HEK293 (cell line): Measurements from ENCODE around the gene KAT14.
"Not testable (repeated sequence)": the region's sequence is repeated elsewhere in the genome, so short reads cannot be mapped to it uniquely, and the experiment has no call there.

Experiments used
- CTCF ChIA-PET: fragments of 350-600 bp; formaldehyde crosslinking; extraction: SDS; loops from one replicate; lab custom pipeline; 2021; ENCODE audit warnings: antibody characterized with exemption; lab: Yijun Ruan, JAX
- POLR2A ChIA-PET: fragments of 300-600 bp; formaldehyde crosslinking; extraction: SDS; loops from one replicate; lab custom pipeline; 2020; ENCODE audit warnings: antibody characterized with exemption, inconsistent platforms; lab: Yijun Ruan, JAX
- H3K27ac ChIP-seq: fragments of 200-500 bp; sonication (Bioruptor generic); 2 replicates; pipeline ENCODE4 v1.5.1; 2014; ENCODE audit warnings: low read depth, low read length, control low read depth, inconsistent platforms; ENCODE audit errors: extremely low read depth
- H3K36me3 ChIP-seq, 2 experiments: fragments of 200-500 bp in 1 of 2; sonication (Bioruptor generic) in 1 of 2; 1 replicate in 1 of 2; 2 replicates in 1 of 2; pipeline ENCODE4 v1.5.1; 2014 to 2017; ENCODE audit warnings: inconsistent platforms in 2 of 2, low read length in 2 of 2; ENCODE audit not compliant: control insufficient read depth in 2 of 2, insufficient read depth in 1 of 2
- H3K4me1 ChIP-seq: fragments of 200-500 bp; sonication (Bioruptor generic); 2 replicates; pipeline ENCODE4 v1.5.1; 2014; ENCODE audit warnings: mild to moderate bottlenecking, low read length, inconsistent platforms; ENCODE audit not compliant: control insufficient read depth, insufficient read depth
- H3K4me3 ChIP-seq: 2 replicates; pipeline ENCODE4 v1.5.1; 2011; ENCODE audit warnings: low read depth, mild to moderate bottlenecking, control low read depth, low read length, moderate library complexity
- H3K9me3 ChIP-seq: fragments of 200-500 bp; sonication (Bioruptor generic); 2 replicates; pipeline ENCODE4 v1.5.1; 2014; ENCODE audit warnings: low read depth, low read length, inconsistent platforms; ENCODE audit not compliant: control insufficient read depth, insufficient read depth
- BCL11B ChIP-seq: fragments of 450-650 bp; formaldehyde crosslinking; IDR thresholded peaks from 2 replicates; pipeline ENCODE4 v1.5.1; 2016; ENCODE audit warnings: low read depth, missing biosample characterization, missing genetic modification characterization
- ZNF133 ChIP-seq: fragments of 450-650 bp; formaldehyde crosslinking; IDR thresholded peaks from 2 replicates; pipeline ENCODE4 v1.5.1; 2016; ENCODE audit warnings: missing biosample characterization, missing genetic modification characterization
- ZNF138 ChIP-seq: fragments of 450-650 bp; formaldehyde crosslinking; IDR thresholded peaks from 2 replicates; pipeline ENCODE4 v1.5.1; 2016; ENCODE audit warnings: missing biosample characterization, missing genetic modification characterization, borderline replicate concordance
- ZNF140 ChIP-seq: fragments of 450-650 bp; formaldehyde crosslinking; IDR thresholded peaks from 2 replicates; pipeline ENCODE4 v1.5.1; 2016; ENCODE audit warnings: missing biosample characterization, missing genetic modification characterization
- ZNF366 ChIP-seq: fragments of 450-650 bp; formaldehyde crosslinking; conservative IDR thresholded peaks from 2 replicates; pipeline ENCODE4 v1.5.1; 2016; ENCODE audit warnings: missing biosample characterization, missing genetic modification characterization
- ZNF530 ChIP-seq: fragments of 450-650 bp; formaldehyde crosslinking; IDR thresholded peaks from 2 replicates; pipeline ENCODE4 v1.5.1; 2016; ENCODE audit warnings: low read depth, missing biosample characterization, missing genetic modification characterization
- ZNF544 ChIP-seq: fragments of 450-650 bp; formaldehyde crosslinking; IDR thresholded peaks from 2 replicates; pipeline ENCODE4 v1.5.0; 2017; ENCODE audit warnings: missing biosample characterization, missing genetic modification characterization
- ZNF596 ChIP-seq: fragments of 450-650 bp; IDR thresholded peaks from 2 replicates; pipeline ENCODE4 v1.5.0; 2018; ENCODE audit warnings: missing biosample characterization, mild to moderate bottlenecking, missing genetic modification characterization, moderate library complexity
- ZNF610 ChIP-seq: fragments of 450-650 bp; formaldehyde crosslinking; IDR thresholded peaks from 2 replicates; pipeline ENCODE4 v1.5.1; 2016; ENCODE audit warnings: missing biosample characterization, missing genetic modification characterization, borderline replicate concordance
- ZNF785 ChIP-seq: fragments of 450-650 bp; formaldehyde crosslinking; IDR thresholded peaks from 2 replicates; pipeline ENCODE4 v1.5.1; 2016; ENCODE audit warnings: missing biosample characterization, missing genetic modification characterization
- ZXDB ChIP-seq: fragments of 450-650 bp; formaldehyde crosslinking; IDR thresholded peaks from 2 replicates; pipeline ENCODE4 v1.5.1; 2016; ENCODE audit warnings: missing biosample characterization, missing genetic modification characterization
- TF ChIP-seq, protein P1 (sequence below): fragments of 450-650 bp; formaldehyde crosslinking; IDR thresholded peaks from 2 replicates; pipeline ENCODE4 v1.5.1; 2016; ENCODE audit warnings: missing biosample characterization, missing genetic modification characterization
- TF ChIP-seq, protein P2 (sequence below): fragments of 450-650 bp; formaldehyde crosslinking; conservative IDR thresholded peaks from 2 replicates; pipeline ENCODE4 v1.5.1; 2016; ENCODE audit warnings: low read depth, missing biosample characterization, missing genetic modification characterization
- TF ChIP-seq, protein P3 (sequence below): fragments of 450-650 bp; formaldehyde crosslinking; IDR thresholded peaks from 2 replicates; pipeline ENCODE4 v1.5.1; 2017; ENCODE audit warnings: missing biosample characterization, mild to moderate bottlenecking, missing genetic modification characterization, moderate library complexity

KAT14 gene

DNA sequence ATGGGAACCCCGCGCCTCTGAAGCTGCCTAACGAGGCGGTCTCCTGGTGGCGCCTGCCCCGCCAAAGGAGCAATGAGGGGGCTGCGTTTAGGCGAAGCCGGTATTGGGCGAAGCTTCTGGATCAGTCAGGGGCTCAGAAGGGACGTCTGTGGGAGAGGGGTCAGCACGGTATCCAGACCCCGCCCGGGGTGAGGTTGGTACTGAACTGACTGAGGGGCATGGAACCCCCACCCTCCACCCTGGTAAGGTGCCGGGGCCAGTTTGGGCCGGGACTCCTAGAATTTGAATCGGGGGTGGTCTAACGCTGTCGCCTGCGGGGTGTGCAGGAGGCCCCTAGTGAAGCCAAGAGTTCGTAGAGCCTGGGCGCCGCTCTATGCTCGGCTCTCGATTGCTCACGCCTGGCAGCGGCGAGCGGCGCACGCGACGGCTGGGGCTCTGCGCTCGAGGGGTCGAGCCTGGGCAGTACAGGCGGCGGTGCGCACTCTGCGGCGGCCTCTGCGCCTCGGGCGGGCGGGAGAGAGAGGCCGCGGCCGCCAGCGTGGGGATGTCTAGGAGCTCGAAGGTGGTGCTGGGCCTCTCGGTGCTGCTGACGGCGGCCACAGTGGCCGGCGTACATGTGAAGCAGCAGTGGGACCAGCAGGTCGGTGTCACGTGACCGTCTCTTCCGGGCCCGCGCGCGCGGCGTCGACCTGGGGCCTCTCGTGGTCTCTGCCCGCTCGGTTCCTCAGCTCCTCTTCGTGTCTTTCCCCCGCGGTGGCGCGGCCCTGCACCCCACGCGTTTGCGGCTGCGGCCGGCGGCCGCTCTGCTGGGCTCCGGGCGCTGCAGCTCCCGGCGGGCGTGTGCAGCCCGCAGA, at the start of gene KAT14, which contains the start of gene PET117 (continued):
- TF ChIP-seq, protein P1, sequence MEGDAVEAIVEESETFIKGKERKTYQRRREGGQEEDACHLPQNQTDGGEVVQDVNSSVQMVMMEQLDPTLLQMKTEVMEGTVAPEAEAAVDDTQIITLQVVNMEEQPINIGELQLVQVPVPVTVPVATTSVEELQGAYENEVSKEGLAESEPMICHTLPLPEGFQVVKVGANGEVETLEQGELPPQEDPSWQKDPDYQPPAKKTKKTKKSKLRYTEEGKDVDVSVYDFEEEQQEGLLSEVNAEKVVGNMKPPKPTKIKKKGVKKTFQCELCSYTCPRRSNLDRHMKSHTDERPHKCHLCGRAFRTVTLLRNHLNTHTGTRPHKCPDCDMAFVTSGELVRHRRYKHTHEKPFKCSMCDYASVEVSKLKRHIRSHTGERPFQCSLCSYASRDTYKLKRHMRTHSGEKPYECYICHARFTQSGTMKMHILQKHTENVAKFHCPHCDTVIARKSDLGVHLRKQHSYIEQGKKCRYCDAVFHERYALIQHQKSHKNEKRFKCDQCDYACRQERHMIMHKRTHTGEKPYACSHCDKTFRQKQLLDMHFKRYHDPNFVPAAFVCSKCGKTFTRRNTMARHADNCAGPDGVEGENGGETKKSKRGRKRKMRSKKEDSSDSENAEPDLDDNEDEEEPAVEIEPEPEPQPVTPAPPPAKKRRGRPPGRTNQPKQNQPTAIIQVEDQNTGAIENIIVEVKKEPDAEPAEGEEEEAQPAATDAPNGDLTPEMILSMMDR (tag by site-specific recombination): no peak
- TF ChIP-seq, protein P2, sequence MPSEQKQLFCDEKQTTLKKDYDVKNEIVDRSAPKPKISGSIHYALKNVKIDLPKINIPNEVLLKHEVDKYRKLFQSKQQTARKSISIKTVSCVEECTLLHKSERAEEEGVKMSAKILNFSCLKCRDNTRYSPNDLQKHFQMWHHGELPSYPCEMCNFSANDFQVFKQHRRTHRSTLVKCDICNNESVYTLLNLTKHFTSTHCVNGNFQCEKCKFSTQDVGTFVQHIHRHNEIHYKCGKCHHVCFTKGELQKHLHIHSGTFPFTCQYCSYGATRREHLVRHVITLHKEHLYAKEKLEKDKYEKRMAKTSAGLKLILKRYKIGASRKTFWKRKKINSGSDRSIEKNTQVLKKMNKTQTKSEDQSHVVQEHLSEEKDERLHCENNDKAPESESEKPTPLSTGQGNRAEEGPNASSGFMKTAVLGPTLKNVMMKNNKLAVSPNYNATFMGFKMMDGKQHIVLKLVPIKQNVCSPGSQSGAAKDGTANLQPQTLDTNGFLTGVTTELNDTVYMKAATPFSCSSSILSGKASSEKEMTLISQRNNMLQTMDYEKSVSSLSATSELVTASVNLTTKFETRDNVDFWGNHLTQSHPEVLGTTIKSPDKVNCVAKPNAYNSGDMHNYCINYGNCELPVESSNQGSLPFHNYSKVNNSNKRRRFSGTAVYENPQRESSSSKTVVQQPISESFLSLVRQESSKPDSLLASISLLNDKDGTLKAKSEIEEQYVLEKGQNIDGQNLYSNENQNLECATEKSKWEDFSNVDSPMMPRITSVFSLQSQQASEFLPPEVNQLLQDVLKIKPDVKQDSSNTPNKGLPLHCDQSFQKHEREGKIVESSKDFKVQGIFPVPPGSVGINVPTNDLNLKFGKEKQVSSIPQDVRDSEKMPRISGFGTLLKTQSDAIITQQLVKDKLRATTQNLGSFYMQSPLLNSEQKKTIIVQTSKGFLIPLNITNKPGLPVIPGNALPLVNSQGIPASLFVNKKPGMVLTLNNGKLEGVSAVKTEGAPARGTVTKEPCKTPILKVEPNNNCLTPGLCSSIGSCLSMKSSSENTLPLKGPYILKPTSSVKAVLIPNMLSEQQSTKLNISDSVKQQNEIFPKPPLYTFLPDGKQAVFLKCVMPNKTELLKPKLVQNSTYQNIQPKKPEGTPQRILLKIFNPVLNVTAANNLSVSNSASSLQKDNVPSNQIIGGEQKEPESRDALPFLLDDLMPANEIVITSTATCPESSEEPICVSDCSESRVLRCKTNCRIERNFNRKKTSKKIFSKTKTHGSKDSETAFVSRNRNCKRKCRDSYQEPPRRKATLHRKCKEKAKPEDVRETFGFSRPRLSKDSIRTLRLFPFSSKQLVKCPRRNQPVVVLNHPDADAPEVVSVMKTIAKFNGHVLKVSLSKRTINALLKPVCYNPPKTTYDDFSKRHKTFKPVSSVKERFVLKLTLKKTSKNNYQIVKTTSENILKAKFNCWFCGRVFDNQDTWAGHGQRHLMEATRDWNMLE (tag by site-specific recombination): peak; percentile 71
- TF ChIP-seq ZXDB: peak; percentile 72
- TF ChIP-seq, protein P3, sequence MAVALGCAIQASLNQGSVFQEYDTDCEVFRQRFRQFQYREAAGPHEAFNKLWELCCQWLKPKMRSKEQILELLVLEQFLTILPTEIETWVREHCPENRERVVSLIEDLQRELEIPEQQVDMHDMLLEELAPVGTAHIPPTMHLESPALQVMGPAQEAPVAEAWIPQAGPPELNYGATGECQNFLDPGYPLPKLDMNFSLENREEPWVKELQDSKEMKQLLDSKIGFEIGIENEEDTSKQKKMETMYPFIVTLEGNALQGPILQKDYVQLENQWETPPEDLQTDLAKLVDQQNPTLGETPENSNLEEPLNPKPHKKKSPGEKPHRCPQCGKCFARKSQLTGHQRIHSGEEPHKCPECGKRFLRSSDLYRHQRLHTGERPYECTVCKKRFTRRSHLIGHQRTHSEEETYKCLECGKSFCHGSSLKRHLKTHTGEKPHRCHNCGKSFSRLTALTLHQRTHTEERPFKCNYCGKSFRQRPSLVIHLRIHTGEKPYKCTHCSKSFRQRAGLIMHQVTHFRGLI (tag by site-specific recombination): 0 out of 2 replicates have a peak, but pooled peaks have one; percentile 30
- TF ChIP-seq ZNF140 (tag by site-specific recombination): no peak
- no peak for TF ChIP-seq BCL11B
- no peak for TF ChIP-seq ZNF133 (tag by site-specific recombination)
- TF ChIP-seq ZNF610 (tag by site-specific recombination): peak; percentile 85; the same call in 1 of the 2 replicates
- TF ChIP-seq ZNF596 (tag by site-specific recombination): no peak
- no peak for TF ChIP-seq ZNF530
- TF ChIP-seq ZNF785: no peak
- no peak for TF ChIP-seq ZNF544
- no peak for TF ChIP-seq ZNF138 (tag by site-specific recombination)

DNA sequence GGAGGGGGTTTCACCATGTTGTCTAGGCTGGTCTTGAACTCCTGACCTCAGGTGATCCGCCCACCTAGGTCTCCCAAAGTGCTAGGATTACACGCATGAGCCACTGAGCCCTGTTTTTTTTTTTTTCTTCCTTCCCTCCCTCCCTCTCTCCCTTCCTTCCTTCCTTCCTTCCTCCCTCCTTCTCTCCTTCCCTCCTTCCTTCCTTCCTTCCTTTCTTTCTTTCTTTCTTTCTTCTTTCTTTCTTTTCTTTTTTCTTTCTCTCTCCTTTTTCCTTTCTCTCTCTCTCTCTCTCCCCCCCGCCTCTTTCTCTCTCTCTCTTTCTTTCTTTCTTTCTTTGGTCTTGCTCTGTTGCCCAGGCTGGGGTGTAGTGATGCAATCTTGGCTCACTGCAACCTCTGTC, 49.4 kb upstream of the KAT14 start:
- H3K4me1 ChIP-seq, H3K4me3 ChIP-seq, H3K9me3 ChIP-seq, POLR2A ChIA-PET, H3K27ac ChIP-seq, CTCF ChIA-PET, H3K36me3 ChIP-seq: not testable (repeated sequence)
- peak; percentile 53; the same call in 1 of the 2 replicates for TF ChIP-seq ZNF366 (tag by site-specific recombination)

DNA sequence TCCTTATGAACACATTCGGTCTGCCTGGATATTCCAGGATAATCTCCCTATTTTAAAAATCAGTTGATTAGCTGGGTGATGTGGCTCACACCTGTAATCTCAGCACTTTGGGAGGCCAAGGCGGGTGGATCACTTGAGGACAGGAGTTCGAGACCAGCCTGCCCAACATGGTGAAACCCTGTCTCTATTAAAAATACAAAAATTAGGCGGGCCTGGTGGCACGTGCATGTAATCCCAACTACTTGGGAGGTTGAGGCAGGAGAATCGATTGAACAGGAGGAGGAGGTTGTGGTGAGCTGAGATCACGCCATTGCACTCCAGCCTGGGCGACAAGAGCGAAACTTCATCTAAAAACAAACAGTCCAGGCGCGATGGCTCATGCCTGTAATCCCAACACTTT, 48.8 kb upstream of the KAT14 start:
- H3K4me3 ChIP-seq, POLR2A ChIA-PET, CTCF ChIA-PET, H3K27ac ChIP-seq, H3K36me3 ChIP-seq, H3K4me1 ChIP-seq, H3K9me3 ChIP-seq: not testable (repeated sequence)
